Transverse colon (tissue), 4 donors: ENCODE measurements around the gene PLEKHJ1. TPM values are rescaled to one million over a fixed set of nuclear protein-coding genes. Genes with fewer than 3 reads are reported as not detected.

Experiments used
- DNase-seq: peaks from one replicate; pipeline ENCODE4 v3.0.0-alpha.2; 2019
- H3K27ac ChIP-seq, 4 donors: fragments of 200-600 bp; sonication (generic); 2 replicates each; pipeline ENCODE4 v1.5.1; 2016 to 2018; ENCODE audit warnings: inconsistent platforms in 4 of 4
- H3K27me3 ChIP-seq: fragments of 200-600 bp; sonication (generic); 2 replicates; pipeline ENCODE4 v1.5.1; 2017; ENCODE audit warnings: inconsistent platforms
- H3K36me3 ChIP-seq, 4 donors: fragments of 200-600 bp; sonication (generic); 2 replicates each; pipeline ENCODE4 v1.5.1; 2017 to 2019; ENCODE audit warnings: inconsistent platforms in 4 of 4
- H3K4me1 ChIP-seq, 4 donors: fragments of 200-600 bp; sonication (generic); 2 replicates each; pipeline ENCODE4 v1.5.1; 2017 to 2020; ENCODE audit warnings: inconsistent platforms in 4 of 4
- H3K4me3 ChIP-seq, 4 donors: fragments of 200-600 bp; sonication (generic); 1 replicate in 1 of 4; 2 replicates in 3 of 4; pipeline versions ENCODE4 v1.5.1 to v1.6.1; 2017 to 2019; ENCODE audit warnings: inconsistent platforms in 4 of 4
- H3K9me3 ChIP-seq, 2 donors: fragments of 200-600 bp; sonication (generic); 2 replicates each; pipeline ENCODE4 v1.5.1; 2017 to 2019; ENCODE audit warnings: inconsistent platforms in 2 of 2
- EP300 ChIP-seq: sonication (generic); formaldehyde crosslinking; IDR thresholded peaks from one replicate; pipeline ENCODE4 v1.6.1; 2017; ENCODE audit warnings: antibody characterized with exemption, low read depth
- POLR2A ChIP-seq: fragments of 450-650 bp; IDR thresholded peaks from one replicate; pipeline ENCODE4 v1.6.1; 2016; ENCODE audit warnings: antibody characterized with exemption, mild to moderate bottlenecking, moderate library complexity
- POLR2AphosphoS5 ChIP-seq, 3 donors: sonication (generic); formaldehyde crosslinking; IDR thresholded peaks; one replicate each; pipeline ENCODE4 v1.6.1; 2016; ENCODE audit warnings: antibody characterized with exemption in 3 of 3
- WGBS, 2 donors: methylation state at CpG; one replicate each; pipeline ENCODE4 v1.1.5; 2018; ENCODE audit warnings: low coverage in 1 of 2; 5-methylcytosine and 5-hydroxymethylcytosine counted together
- in situ Hi-C, 4 donors: fragments of 200-750 bp; cut with MboI; loops; one replicate each; pipeline versions ENCODE4 v1.15.0 to v1.15.1; 2017; ENCODE audit warnings: low sequenced_read_pairs in 3 of 4, low pct_ligation_motif_present in 1 of 4, low pct_unique_long_range_greater_than_20kb in 1 of 4
- intact Hi-C: fragments of 100-400 bp; cut with DNase I; formaldehyde crosslinking; loops from one replicate; pipeline ENCODE4 v1.15.1; 2023; ENCODE audit warnings: low total_unique reads
- total RNA-seq, 4 donors: library from RNA; depleted of rRNA; stranded (reverse); fragments of >200 nt; gene quantifications; one replicate each; pipeline ENCODE4 v1.1.0, GENCODE V29; 2016
- TF ChIP-seq, protein P1 (sequence below), 5 experiments: fragments of 200-600 bp in 3 of 5; fragments of 450-650 bp in 2 of 5; sonication (generic) in 3 of 5; IDR thresholded peaks; 1 replicate in 2 of 5; 2 replicates in 3 of 5; pipeline ENCODE4 v1.5.1; 2016 to 2017; ENCODE audit warnings: antibody characterized with exemption in 5 of 5, inconsistent platforms in 3 of 5, mild to moderate bottlenecking in 2 of 5, moderate library complexity in 1 of 5

PLEKHJ1 gene
- total RNA-seq, 4 donors from 2014 or later = 184 to 332 (median 254) TPM

DNA sequence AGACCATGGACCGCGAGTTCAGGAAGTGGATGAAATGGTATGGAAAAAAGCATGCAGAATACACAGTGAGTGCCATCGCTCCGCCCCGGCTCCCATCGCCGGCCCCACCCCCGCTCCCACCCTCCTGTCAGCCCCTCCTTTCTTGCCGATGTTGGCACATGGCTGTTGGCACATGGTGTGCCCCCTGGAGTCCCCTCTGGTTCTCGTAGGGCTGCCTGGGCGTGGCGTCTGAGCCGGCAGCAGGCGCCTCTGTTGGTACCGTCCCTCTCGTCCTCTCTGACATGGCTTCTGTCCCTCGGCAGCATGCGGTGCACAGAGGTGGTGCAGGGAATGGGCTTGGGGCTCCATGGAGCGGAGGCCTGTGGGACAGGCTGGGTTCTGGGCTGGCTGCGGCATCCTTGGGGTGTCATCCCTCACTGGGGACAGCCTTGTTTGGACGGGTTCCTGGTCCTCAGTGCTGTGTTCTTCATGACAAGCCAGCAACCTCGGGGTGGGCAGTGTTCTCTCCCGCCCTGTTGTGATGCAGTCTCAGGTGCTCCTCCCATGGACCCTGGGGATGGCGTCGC, 41.5 kb downstream of the PLEKHJ1 start:
- DNase-seq = no peak
- H3K4me1 ChIP-seq = peaks cover 0 to 13% (median 3%) of the 10 kb centered on the region in 4 donors
- in situ Hi-C loops (no loop called here), intact Hi-C loops (no loop called here)
- WGBS, 2 donors = 90 to 93% methylated on average over 4 to 24 of the region's 25 CpGs
- peaks cover 0 to 19% (median 9%) of the 10 kb centered on the region in 4 donors for H3K36me3 ChIP-seq
- TF ChIP-seq POLR2A (no peak), EP300 (no peak), POLR2AphosphoS5 (IDR thresholded peaks at IDR 0.05) (no peak)
- TF ChIP-seq, protein P1, sequence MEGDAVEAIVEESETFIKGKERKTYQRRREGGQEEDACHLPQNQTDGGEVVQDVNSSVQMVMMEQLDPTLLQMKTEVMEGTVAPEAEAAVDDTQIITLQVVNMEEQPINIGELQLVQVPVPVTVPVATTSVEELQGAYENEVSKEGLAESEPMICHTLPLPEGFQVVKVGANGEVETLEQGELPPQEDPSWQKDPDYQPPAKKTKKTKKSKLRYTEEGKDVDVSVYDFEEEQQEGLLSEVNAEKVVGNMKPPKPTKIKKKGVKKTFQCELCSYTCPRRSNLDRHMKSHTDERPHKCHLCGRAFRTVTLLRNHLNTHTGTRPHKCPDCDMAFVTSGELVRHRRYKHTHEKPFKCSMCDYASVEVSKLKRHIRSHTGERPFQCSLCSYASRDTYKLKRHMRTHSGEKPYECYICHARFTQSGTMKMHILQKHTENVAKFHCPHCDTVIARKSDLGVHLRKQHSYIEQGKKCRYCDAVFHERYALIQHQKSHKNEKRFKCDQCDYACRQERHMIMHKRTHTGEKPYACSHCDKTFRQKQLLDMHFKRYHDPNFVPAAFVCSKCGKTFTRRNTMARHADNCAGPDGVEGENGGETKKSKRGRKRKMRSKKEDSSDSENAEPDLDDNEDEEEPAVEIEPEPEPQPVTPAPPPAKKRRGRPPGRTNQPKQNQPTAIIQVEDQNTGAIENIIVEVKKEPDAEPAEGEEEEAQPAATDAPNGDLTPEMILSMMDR (IDR thresholded peaks at IDR 0.05) = no peak
- H3K4me3 ChIP-seq = no peak overlapping the region
- no peak overlapping the region for H3K27ac ChIP-seq
- H3K27me3 ChIP-seq = no peaks in the 10 kb centered on the region
- H3K9me3 ChIP-seq = no peaks in the 10 kb centered on the region

DNA sequence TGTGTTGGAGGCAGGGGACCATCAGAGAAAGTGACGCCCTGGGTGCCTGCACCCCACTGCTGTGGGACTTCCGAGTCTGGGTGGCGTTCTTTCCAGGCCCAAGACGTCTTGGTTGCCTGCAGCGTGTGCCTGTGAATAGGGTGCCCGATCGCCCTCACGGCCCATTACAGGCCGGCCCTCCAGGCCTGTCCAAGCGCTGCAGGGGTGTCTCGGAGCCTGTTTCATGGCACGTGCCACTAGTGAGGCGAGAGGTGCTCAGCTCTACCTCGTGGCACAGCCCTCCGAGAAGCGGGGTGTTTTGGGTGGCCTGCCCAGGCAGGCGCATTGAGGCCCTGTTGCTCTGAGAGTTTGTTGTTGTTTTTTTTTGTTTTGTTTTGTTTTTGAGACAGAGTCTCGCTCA, 42.3 kb downstream of the PLEKHJ1 start:
- in situ Hi-C loops = no loop called here
- 80 to 93% methylated on average over 1 to 18 of the region's 18 CpGs for WGBS, 2 donors

DNA sequence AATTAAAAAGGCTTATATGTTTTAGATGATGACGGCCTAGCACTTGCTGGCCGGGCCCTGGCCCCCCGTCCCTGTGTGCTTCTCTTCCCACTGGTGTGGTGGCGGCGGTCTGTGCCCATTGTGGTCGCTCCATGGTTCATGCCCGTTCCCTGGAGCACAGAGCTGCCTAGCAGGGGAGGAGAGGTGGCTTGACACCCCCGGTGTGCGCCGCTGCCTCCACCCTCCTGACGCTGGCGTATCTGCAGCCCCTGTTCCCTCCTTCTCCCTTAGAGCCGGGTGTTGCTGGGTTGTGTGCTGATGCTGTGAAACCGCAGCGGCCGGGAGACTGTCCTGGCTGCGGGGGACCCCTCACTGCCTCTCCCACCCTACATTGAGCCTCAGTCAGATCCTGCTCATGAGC, 43.3 kb downstream of the PLEKHJ1 start:
- H3K27ac ChIP-seq = no peak overlapping the region
- no peak for DNase-seq
- H3K4me1 ChIP-seq = peaks cover 0 to 13% (median 3%) of the 10 kb centered on the region in 4 donors
- H3K36me3 ChIP-seq = peaks cover 0 to 19% (median 9%) of the 10 kb centered on the region in 4 donors
- WGBS, 2 donors = 97% methylated on average over 17 of the region's 17 CpGs; no CpG with 5 or more reads in 1 of the 2 donors
- in situ Hi-C loops = no loop called here
- H3K9me3 ChIP-seq = no peaks in the 10 kb centered on the region
- intact Hi-C loops = no loop called here
- H3K27me3 ChIP-seq = no peaks in the 10 kb centered on the region
- H3K4me3 ChIP-seq = no peak overlapping the region
- TF ChIP-seq POLR2AphosphoS5 (IDR thresholded peaks at IDR 0.05) = no peak
- TF ChIP-seq EP300 = no peak
- TF ChIP-seq POLR2A = no peak
- TF ChIP-seq, protein P1 (IDR thresholded peaks at IDR 0.05) = no peak

More for the DNA sequence above, 42.3 kb downstream of the PLEKHJ1 start:
- Histone ChIP-seq H3K9me3 (no peaks in the 10 kb centered on the region), H3K27ac (no peak overlapping the region), H3K4me3 (no peak overlapping the region), H3K36me3 (peaks cover 0 to 19% (median 9%) of the 10 kb centered on the region in 4 donors), H3K27me3 (no peaks in the 10 kb centered on the region), H3K4me1 (peaks cover 0 to 13% (median 3%) of the 10 kb centered on the region in 4 donors)
- intact Hi-C loops = no loop called here
- no peak for DNase-seq
- TF ChIP-seq POLR2AphosphoS5 (IDR thresholded peaks at IDR 0.05) (no peak), EP300 (no peak), POLR2A (no peak)
- TF ChIP-seq, protein P1 (IDR thresholded peaks at IDR 0.05) = no peak

DNA sequence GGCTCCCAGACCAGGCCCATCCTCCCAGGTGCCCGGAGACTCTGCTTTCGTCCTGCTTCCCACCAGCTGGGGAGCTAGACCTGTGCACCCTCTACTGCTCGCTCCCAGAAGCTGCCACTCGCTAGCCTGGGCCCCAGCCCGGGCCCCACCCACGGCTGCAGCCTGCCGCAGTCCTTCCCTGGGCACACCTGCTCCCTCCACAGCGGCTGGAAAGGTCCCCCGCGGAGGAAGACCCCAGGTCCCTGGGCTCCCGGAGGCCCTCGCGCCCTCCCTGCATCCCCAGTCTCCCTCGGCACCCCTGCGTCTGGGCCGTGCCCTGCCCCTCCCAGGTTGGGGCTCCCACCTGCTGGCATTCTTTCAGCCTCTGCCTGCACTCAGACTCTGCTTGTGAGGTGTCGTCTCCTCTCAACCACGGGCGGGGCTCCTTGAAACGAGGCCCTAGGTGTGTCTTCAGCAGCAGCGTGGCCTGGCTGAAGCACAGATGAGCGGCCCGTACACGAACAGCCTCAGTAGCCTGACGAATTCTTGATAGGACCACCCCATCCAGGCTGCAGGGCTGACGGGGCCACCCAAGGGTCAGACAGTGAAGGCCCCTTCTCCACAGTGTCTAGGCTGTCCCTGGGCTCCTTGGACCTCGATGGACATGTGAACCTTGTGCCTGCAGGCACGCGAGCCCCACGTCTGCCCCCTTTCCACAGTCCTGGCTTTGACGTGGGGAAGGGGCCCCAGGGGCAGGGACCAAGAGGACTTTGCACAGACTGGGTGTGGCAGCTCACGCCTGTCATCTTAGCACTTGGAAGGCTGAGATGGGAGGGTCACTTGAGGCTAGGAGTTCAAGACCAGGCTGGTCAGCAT, 44.4 kb downstream of the PLEKHJ1 start:
- in situ Hi-C loops = no loop called here
- 81% methylated on average over 28 of the region's 32 CpGs; no CpG with 5 or more reads in 1 of the 2 donors for WGBS, 2 donors

More for the DNA sequence above, 44.4 kb downstream of the PLEKHJ1 start:
- H3K27me3 ChIP-seq = no peaks in the 10 kb centered on the region
- H3K4me1 ChIP-seq = peaks cover 7 to 21% (median 11%) of the 10 kb centered on the region in 4 donors
- H3K4me3 ChIP-seq = no peak overlapping the region
- intact Hi-C loops = no loop called here
- peak; percentile 43 for DNase-seq
- no peaks in the 10 kb centered on the region for H3K9me3 ChIP-seq
- TF ChIP-seq POLR2AphosphoS5 (IDR thresholded peaks at IDR 0.05) (no peak), EP300 (no peak), POLR2A (no peak)
- TF ChIP-seq, protein P1 (IDR thresholded peaks at IDR 0.05) = peak in 3 of 5 experiments; percentile 11 to 39 (median 32)
- peaks cover 0 to 19% (median 11%) of the 10 kb centered on the region in 4 donors for H3K36me3 ChIP-seq
- H3K27ac ChIP-seq = peak overlapping the region; percentile 22 to 48 (median 32)
